CD14-positive monocyte (primary cell): Measurements from ENCODE around the gene PLAC9. TPM values are rescaled to one million over a fixed set of nuclear protein-coding genes. Genes with fewer than 3 reads are reported as not detected.

ENCODE experiments used
- DNase-seq, 3 donors: peaks; one replicate each; pipeline ENCODE4 v3.0.0-alpha.2; 2011 to 2022
- H2AFZ ChIP-seq: 2 replicates; pipeline ENCODE4 v1.6.0; 2012; ENCODE audit warnings: mild to moderate bottlenecking, low read depth, low read length, inconsistent platforms; ENCODE audit not compliant: insufficient read depth, poor library complexity, severe bottlenecking
- H3K27ac ChIP-seq, 2 donors: 1 replicate in 1 of 2; 2 replicates in 1 of 2; pipeline ENCODE4 v1.5.1; 2012 to 2013; ENCODE audit warnings: low read length in 2 of 2, control low read depth in 1 of 2, inconsistent platforms in 1 of 2, low read depth in 1 of 2, mild to moderate bottlenecking in 1 of 2
- H3K27me3 ChIP-seq, 2 donors: one replicate each; pipeline versions ENCODE4 v1.6.0 to v1.6.1; 2011 to 2013; ENCODE audit warnings: low read length in 2 of 2; ENCODE audit not compliant: control insufficient read depth in 2 of 2, insufficient read depth in 2 of 2
- H3K36me3 ChIP-seq, 2 donors: replicated peaks in 1 of 2; 1 replicate in 1 of 2; 2 replicates in 1 of 2; pipeline versions ENCODE4 v1.5.1 to v1.6.1; 2012 to 2013; ENCODE audit warnings: low read length in 2 of 2, control low read depth in 1 of 2, inconsistent platforms in 1 of 2, mild to moderate bottlenecking in 1 of 2; ENCODE audit not compliant: insufficient read depth in 2 of 2, control insufficient read depth in 1 of 2
- H3K4me1 ChIP-seq, 2 donors: 1 replicate in 1 of 2; 2 replicates in 1 of 2; pipeline versions ENCODE4 v1.5.1 to v1.6.1; 2012 to 2013; ENCODE audit warnings: low read length in 2 of 2, control low read depth in 1 of 2, inconsistent platforms in 1 of 2, mild to moderate bottlenecking in 1 of 2, moderate library complexity in 1 of 2; ENCODE audit not compliant: insufficient read depth in 2 of 2, control insufficient read depth in 1 of 2
- H3K4me2 ChIP-seq: replicated peaks from 2 replicates; pipeline ENCODE3; 2012; ENCODE audit warnings: low read length, moderate library complexity, mild to moderate bottlenecking; ENCODE audit not compliant: poor library complexity, severe bottlenecking; ENCODE audit errors: extremely low read depth
- H3K4me3 ChIP-seq, 3 experiments: fragments of 200-600 bp in 1 of 3; sonication (generic) in 1 of 3; replicated peaks in 1 of 3; 1 replicate in 2 of 3; 2 replicates in 1 of 3; pipeline ENCODE4 v1.5.1; 2011 to 2013; ENCODE audit warnings: low read length in 3 of 3, mild to moderate bottlenecking in 3 of 3, control low read depth in 2 of 3, low read depth in 2 of 3, inconsistent platforms in 1 of 3, moderate library complexity in 1 of 3
- H3K79me2 ChIP-seq: 2 replicates; pipeline ENCODE4 v1.6.0; 2012; ENCODE audit warnings: mild to moderate bottlenecking, control low read depth, inconsistent platforms, low read length, moderate library complexity; ENCODE audit not compliant: insufficient read depth
- H3K9ac ChIP-seq: 2 replicates; pipeline ENCODE4 v1.6.0; 2017; ENCODE audit warnings: low read length, mild to moderate bottlenecking; ENCODE audit not compliant: insufficient read depth, poor library complexity, severe bottlenecking
- H3K9me3 ChIP-seq, 2 donors: replicated peaks in 1 of 2; 1 replicate in 1 of 2; 2 replicates in 1 of 2; pipeline versions ENCODE4 v1.5.1 to v1.6.1; 2012 to 2013; ENCODE audit warnings: low read length in 2 of 2, control low read depth in 1 of 2; ENCODE audit not compliant: control insufficient read depth in 1 of 2, insufficient read depth in 1 of 2
- H4K20me1 ChIP-seq: 2 replicates; pipeline ENCODE4 v1.6.0; 2012; ENCODE audit warnings: mild to moderate bottlenecking, low read length, control low read depth, moderate library complexity; ENCODE audit not compliant: insufficient read depth
- H3K27ac Mint-ChIP-seq, 7 donors: one replicate each; pipeline ENCODE4 v1.8.0; 2020; ENCODE audit warnings: mild to moderate bottlenecking in 7 of 7, mixed read lengths in 7 of 7, moderate library complexity in 6 of 7, inconsistent platforms in 2 of 7
- H3K27me3 Mint-ChIP-seq, 3 donors: one replicate each; pipeline ENCODE4 v1.8.0; 2021 to 2022; ENCODE audit warnings: low read depth in 3 of 3, mild to moderate bottlenecking in 3 of 3, mixed read lengths in 3 of 3, moderate library complexity in 3 of 3, inconsistent platforms in 1 of 3
- H3K36me3 Mint-ChIP-seq, 2 donors: one replicate each; pipeline ENCODE4 v1.8.0; 2020; ENCODE audit warnings: mixed read lengths in 2 of 2, inconsistent platforms in 1 of 2, mild to moderate bottlenecking in 1 of 2
- H3K4me1 Mint-ChIP-seq: one replicate; pipeline ENCODE4 v1.8.0; 2020; ENCODE audit warnings: mild to moderate bottlenecking, mixed read lengths
- H3K4me3 Mint-ChIP-seq, 2 donors: one replicate each; pipeline ENCODE4 v1.8.0; 2020; ENCODE audit warnings: mild to moderate bottlenecking in 2 of 2, mixed read lengths in 2 of 2, moderate library complexity in 1 of 2
- H3K9me3 Mint-ChIP-seq, 7 donors: one replicate each; pipeline ENCODE4 v1.8.0; 2020 to 2022; ENCODE audit warnings: mixed read lengths in 7 of 7, mild to moderate bottlenecking in 6 of 7, moderate library complexity in 6 of 7, inconsistent platforms in 2 of 7
- CTCF ChIP-seq: fragments of 200-600 bp; IDR thresholded peaks from one replicate; pipeline ENCODE4 v1.8.0; 2022; ENCODE audit warnings: antibody characterized with exemption, mild to moderate bottlenecking
- WGBS: methylation state at CpG from one replicate; pipeline ENCODE4 v1.1.5; 2013; ENCODE audit warnings: missing lambda C conversion rate; ENCODE audit not compliant: insufficient coverage; 5-methylcytosine and 5-hydroxymethylcytosine counted together
- intact Hi-C, 2 donors: fragments of 100-400 bp; cut with micrococcal nuclease; formaldehyde crosslinking; loops; one replicate each; pipeline versions ENCODE4 v1.15.0 to v1.15.1; 2023
- polyA plus RNA-seq, 3 donors: library from polyadenylated mRNA; depleted of rRNA in 1 of 3; unstranded in 2 of 3; stranded (reverse) in 1 of 3; fragments of 300-500 nt in 2 of 3; fragments of >200 nt in 1 of 3; fragmentation: Illumina TruSeq in 2 of 3; gene quantifications; 1 replicate in 2 of 3; 2 replicates in 1 of 3; pipeline ENCODE4 v1.2.3, GENCODE V29; 2012 to 2021

PLAC9 gene
- polyA plus RNA-seq, 3 donors: not detected

GRCh38 chr10:80177781-80178636 lies 45.5 kb downstream of the PLAC9 start:
- Histone ChIP-seq H3K9me3 (no peaks in the 10 kb centered on the region), H3K27me3 (no peaks in the 10 kb centered on the region), H3K27ac (peak overlapping the region in 1 of 2 donors; percentile 62), H3K9ac (no peak overlapping the region), H3K4me2 (no peak overlapping the region), H2AFZ (no peak overlapping the region), H3K79me2 (peaks cover 98% of the 10 kb centered on the region), H3K4me3 (no peak overlapping the region), H4K20me1 (peaks cover 97% of the 10 kb centered on the region), H3K4me1 (no peaks in the 10 kb centered on the region), H3K36me3 (peaks cover 20 to 37% of the 10 kb centered on the region in 2 donors)
- Mint-ChIP-seq H3K27me3 (peaks cover 0 to 1% (median 0%) of the 10 kb centered on the region in 3 donors), H3K36me3 (peaks cover 23 to 49% of the 10 kb centered on the region in 2 donors), H3K4me3 (no peak overlapping the region), H3K27ac (peak overlapping the region in 5 of 7 donors; percentile 36 to 81 (median 53)), H3K4me1 (peaks cover 25% of the 10 kb centered on the region), H3K9me3 (no peaks in the 10 kb centered on the region)
- intact Hi-C loops: no loop called here
- 90% methylated on average over 12 of the region's 12 CpGs for WGBS
- no peak for DNase-seq
- no peak for TF ChIP-seq CTCF

DNA sequence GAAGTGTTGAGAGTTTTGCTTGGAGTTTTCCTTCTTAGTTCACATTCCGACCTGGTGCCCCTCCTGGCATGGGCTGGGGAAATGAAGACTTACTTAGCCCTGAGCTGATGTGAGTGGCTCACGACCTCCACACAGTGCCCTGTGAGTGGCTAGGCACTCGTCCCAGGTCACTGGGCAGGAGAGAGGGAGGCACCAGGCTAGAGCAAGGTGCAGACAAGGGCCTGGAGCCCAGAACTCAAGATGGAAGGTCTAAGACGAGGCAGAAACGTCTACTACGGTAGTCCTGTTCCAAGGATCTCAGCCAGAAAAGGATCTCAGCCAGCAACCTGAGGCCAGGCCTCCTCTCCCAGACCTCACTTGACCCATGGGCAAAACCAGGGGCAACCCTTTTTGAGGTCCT lies 50.5 kb downstream of the PLAC9 start:
- no peak overlapping the region for H3K4me2 ChIP-seq
- H3K27me3 ChIP-seq: no peaks in the 10 kb centered on the region
- peak overlapping the region in 4 of 7 donors; percentile 19 to 73 (median 30) for H3K27ac Mint-ChIP-seq
- H3K4me1 Mint-ChIP-seq: peaks cover 51% of the 10 kb centered on the region
- intact Hi-C loops: no loop called here
- peaks cover 100% of the 10 kb centered on the region for H4K20me1 ChIP-seq
- H3K27ac ChIP-seq: peak overlapping the region in 1 of 2 donors; percentile 36
- WGBS: 97% methylated on average over 6 of the region's 6 CpGs
- H3K36me3 Mint-ChIP-seq: peaks cover 28 to 47% of the 10 kb centered on the region in 2 donors
- H3K9ac ChIP-seq: no peak overlapping the region
- no peak for TF ChIP-seq CTCF
- H3K4me1 ChIP-seq: peaks cover 23 to 32% of the 10 kb centered on the region in 2 donors
- H3K79me2 ChIP-seq: peaks cover 100% of the 10 kb centered on the region
- H3K27me3 Mint-ChIP-seq: peaks cover 0 to 5% (median 0%) of the 10 kb centered on the region in 3 donors
- H2AFZ ChIP-seq: no peak overlapping the region
- peaks cover 0 to 1% (median 0%) of the 10 kb centered on the region in 7 donors for H3K9me3 Mint-ChIP-seq
- H3K4me3 Mint-ChIP-seq: no peak overlapping the region
- peaks cover 14 to 28% of the 10 kb centered on the region in 2 donors for H3K36me3 ChIP-seq
- H3K9me3 ChIP-seq: no peaks in the 10 kb centered on the region
- no peak for DNase-seq
- H3K4me3 ChIP-seq: no peak overlapping the region
